Esophagus (tissue), 2 donors: ENCODE data around the gene CUBN. TPM values are rescaled to one million over a fixed set of nuclear protein-coding genes. Genes with fewer than 3 reads are reported as not detected.

Source experiments
- H3K27ac ChIP-seq, 2 donors: one replicate each; pipeline ENCODE4 v1.5.1; 2013; ENCODE audit warnings: low read depth in 2 of 2, mild to moderate bottlenecking in 2 of 2, inconsistent platforms in 1 of 2, low read length in 1 of 2, moderate library complexity in 1 of 2
- H3K27me3 ChIP-seq, 2 donors: one replicate each; pipeline ENCODE4 v1.6.1; 2013; ENCODE audit warnings: low read length in 2 of 2, control low read depth in 1 of 2, mild to moderate bottlenecking in 1 of 2; ENCODE audit not compliant: insufficient read depth in 2 of 2, control insufficient read depth in 1 of 2
- H3K36me3 ChIP-seq, 2 donors: one replicate each; pipeline ENCODE4 v1.6.1; 2013; ENCODE audit warnings: low read length in 1 of 2; ENCODE audit not compliant: control insufficient read depth in 2 of 2, insufficient read depth in 2 of 2
- H3K4me1 ChIP-seq, 2 donors: one replicate each; pipeline ENCODE4 v1.6.1; 2013; ENCODE audit warnings: low read length in 1 of 2; ENCODE audit not compliant: control insufficient read depth in 2 of 2, insufficient read depth in 2 of 2
- H3K4me3 ChIP-seq, 2 donors: one replicate each; pipeline ENCODE4 v1.5.1; 2013; ENCODE audit warnings: low read length in 2 of 2, mild to moderate bottlenecking in 2 of 2, low read depth in 1 of 2, moderate library complexity in 1 of 2
- H3K9me3 ChIP-seq, 2 donors: one replicate each; pipeline ENCODE4 v1.6.1; 2013; ENCODE audit warnings: mild to moderate bottlenecking in 2 of 2, low read depth in 1 of 2, low read length in 1 of 2, moderate library complexity in 1 of 2; ENCODE audit not compliant: control insufficient read depth in 2 of 2, insufficient read depth in 1 of 2
- WGBS, 2 donors: extraction: QIAGEN DNeasy Blood & Tissue Kit; methylation state at CpG; one replicate each; pipeline ENCODE4 v1.1.7; 2013; 5-methylcytosine and 5-hydroxymethylcytosine counted together
- polyA plus RNA-seq, 2 donors: library from polyadenylated mRNA; stranded (reverse); fragments of 200-250 nt; gene quantifications; one replicate each; pipeline ENCODE4 v1.2.3, GENCODE V29; 2013
- donor health status: healthy with polysubstance abuse.
- donor health status: Bipolar disorder and iron deficiency.

CUBN gene
- polyA plus RNA-seq, 2 donors: 0.16 to 0.22 TPM

DNA sequence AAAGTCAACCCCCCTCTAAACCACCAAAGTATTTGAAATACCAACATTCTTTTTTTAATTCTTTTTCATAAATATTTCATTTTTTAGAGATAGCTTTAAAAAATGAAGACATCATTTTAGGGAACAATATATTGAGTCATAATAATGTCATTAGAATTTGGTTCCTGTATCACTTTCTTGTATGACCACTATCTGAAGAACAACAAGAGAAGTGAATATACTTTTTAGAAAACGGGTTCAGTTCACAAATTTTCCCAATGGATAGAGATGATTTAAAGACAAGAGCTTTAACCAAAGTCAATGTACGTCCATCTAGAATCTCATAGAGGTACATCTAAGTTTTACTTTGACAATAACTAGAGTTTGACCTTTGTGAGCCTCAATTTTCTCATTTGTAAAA is 48.2 kb downstream of the CUBN start:
- WGBS, 2 donors: 83 to 92% methylated on average over 2 of the region's 2 CpGs
- Histone ChIP-seq H3K4me1 (no peaks in the 10 kb centered on the region), H3K9me3 (no peaks in the 10 kb centered on the region), H3K4me3 (no peak overlapping the region), H3K27ac (no peak overlapping the region), H3K27me3 (no peaks in the 10 kb centered on the region), H3K36me3 (no peaks in the 10 kb centered on the region)

DNA sequence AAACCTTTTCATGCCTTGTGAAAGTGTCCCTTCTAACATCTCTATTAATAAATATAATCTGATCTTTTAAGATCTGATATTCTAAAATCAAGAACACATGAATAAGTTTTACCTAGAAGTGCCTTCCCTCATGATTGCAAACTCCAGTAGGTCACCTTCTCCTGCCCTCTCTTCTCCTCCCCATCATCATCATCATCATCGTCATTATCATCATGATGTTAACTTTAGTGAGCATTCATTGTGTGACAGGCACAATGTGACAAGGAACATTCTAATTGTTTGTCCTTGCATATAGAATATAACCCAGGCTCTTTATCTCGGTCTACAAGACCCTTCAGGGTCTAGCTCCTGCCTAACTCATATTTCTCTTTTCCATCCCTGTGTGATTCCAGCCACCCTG is 51.7 kb downstream of the CUBN start:
- Histone ChIP-seq H3K9me3 (no peaks in the 10 kb centered on the region), H3K27me3 (no peaks in the 10 kb centered on the region), H3K36me3 (no peaks in the 10 kb centered on the region), H3K4me3 (no peak overlapping the region), H3K4me1 (no peaks in the 10 kb centered on the region), H3K27ac (no peak overlapping the region)
- 90 to 95% methylated on average over 2 of the region's 2 CpGs for WGBS, 2 donors

DNA sequence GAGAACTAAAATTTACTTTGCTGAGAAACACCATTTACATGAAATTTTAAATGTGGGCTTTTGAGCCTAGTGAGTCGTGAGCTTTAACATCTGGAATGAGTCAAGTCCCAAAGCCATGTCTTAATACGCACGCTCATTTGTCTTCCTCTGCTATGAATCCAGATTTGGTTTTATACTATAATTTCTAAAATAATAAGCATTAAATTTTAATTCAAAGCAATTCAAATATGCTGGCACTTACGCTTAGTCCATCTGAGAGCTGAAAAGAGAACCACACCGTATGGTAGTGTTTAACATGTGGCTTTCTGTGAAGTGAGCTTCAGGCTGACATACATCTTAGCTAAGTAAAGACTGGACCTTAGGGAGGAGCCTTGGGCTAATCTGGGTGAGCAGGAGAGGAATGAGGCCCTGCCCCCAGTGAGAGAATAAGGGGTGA is 52.2 kb downstream of the CUBN start:
- Histone ChIP-seq H3K4me1 (no peaks in the 10 kb centered on the region), H3K36me3 (no peaks in the 10 kb centered on the region), H3K27ac (no peak overlapping the region), H3K9me3 (no peaks in the 10 kb centered on the region), H3K27me3 (no peaks in the 10 kb centered on the region), H3K4me3 (no peak overlapping the region)
- 78 to 89% methylated on average over 5 of the region's 5 CpGs for WGBS, 2 donors

DNA sequence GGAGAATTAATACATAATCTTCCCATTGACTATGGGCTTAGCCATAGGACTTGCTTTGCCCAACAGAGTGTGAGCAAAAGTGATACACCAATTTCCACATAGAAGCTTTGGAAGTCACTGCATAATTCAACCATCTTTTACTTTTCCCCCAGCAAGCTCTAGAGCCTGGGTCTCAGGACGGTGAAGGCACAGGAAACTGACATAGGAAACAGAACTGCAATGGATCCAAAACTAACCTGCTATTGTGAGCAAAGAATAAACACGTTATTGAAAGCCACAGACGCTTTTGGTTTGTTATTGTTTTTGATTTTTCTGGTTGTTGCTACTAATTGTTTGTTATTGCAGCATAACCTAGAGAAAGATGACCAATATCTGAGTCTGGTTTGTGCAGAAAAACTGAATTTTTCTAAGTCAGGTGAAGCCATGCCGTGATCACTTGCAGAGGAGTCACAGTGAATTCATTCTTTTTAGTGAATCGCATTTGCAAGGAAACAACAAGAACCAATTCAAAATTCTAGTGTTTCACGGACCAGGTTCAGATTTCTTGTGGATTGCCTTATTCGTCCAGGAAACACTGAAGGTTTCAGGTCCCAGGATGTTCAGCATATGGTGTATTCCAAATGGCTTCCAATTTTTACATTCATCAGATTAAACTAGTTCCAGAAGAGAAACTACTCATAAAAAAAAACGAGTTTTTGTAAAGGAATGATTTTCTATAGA is 52.8 kb downstream of the CUBN start:
- 74 to 77% methylated on average over 8 of the region's 8 CpGs for WGBS, 2 donors

DNA sequence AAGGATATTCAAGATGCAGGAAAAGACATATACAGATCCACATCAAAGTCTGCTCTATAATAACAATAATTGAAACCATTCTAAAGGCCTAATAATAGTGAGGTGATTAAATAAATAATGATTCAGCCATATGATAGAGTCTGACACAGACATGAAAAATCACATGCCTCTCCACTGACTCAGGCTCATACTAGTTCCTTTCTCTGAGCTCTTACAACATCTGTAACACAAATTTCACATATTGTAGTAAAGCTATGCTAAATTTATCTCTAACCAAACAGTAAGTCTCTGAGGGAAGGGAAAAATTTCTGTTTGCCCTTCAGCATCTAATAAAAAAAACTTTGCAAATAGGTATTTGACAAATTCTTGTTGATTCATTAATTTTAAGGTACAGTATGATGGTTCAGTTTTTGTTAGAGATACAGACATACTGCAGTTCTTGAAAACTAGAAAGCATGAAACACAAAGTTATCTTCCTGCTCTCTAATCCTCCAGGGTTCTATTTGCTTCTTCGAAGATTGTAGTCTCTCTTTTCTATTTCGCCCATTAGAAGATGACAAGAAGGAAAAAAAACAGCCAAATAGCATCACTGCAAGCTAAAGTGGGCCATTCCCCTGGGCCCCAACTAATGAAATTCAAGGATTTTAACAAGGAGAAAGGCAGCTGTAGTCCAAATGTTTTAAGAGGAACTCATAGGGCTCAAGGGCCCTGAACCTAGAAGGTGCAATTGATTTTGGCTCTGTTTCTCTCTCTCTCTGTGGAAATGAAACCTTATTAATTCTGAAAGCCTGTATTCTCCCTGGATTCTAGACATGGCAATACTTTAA is 53.9 kb downstream of the CUBN start:
- no peaks in the 10 kb centered on the region for H3K36me3 ChIP-seq
- WGBS, 2 donors: 72 to 76% methylated on average over 2 of the region's 2 CpGs
- no peaks in the 10 kb centered on the region for H3K27me3 ChIP-seq
- H3K9me3 ChIP-seq: no peaks in the 10 kb centered on the region
- H3K27ac ChIP-seq: no peak overlapping the region
- H3K4me1 ChIP-seq: no peaks in the 10 kb centered on the region
- no peak overlapping the region for H3K4me3 ChIP-seq

More for the DNA sequence above, 52.8 kb downstream of the CUBN start:
- Histone ChIP-seq H3K4me3 (no peak overlapping the region), H3K4me1 (no peaks in the 10 kb centered on the region), H3K9me3 (no peaks in the 10 kb centered on the region), H3K27me3 (no peaks in the 10 kb centered on the region), H3K36me3 (no peaks in the 10 kb centered on the region), H3K27ac (no peak overlapping the region)

DNA sequence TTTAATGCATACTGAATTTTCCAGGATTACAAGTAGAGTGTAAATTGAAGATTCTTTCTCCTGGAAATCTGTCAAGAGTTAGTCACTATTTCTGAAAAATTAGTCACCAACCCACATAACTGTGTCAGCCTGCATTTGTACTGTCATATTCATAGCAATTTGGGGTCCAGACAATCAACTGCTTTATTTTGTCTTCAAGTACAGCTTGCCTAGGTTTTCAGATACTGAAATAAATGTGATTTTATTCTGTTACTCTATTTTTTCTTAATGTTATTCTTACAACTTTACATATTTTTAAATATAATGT is 55.1 kb downstream of the CUBN start:
- no peak overlapping the region for H3K27ac ChIP-seq
- H3K36me3 ChIP-seq: no peaks in the 10 kb centered on the region

DNA sequence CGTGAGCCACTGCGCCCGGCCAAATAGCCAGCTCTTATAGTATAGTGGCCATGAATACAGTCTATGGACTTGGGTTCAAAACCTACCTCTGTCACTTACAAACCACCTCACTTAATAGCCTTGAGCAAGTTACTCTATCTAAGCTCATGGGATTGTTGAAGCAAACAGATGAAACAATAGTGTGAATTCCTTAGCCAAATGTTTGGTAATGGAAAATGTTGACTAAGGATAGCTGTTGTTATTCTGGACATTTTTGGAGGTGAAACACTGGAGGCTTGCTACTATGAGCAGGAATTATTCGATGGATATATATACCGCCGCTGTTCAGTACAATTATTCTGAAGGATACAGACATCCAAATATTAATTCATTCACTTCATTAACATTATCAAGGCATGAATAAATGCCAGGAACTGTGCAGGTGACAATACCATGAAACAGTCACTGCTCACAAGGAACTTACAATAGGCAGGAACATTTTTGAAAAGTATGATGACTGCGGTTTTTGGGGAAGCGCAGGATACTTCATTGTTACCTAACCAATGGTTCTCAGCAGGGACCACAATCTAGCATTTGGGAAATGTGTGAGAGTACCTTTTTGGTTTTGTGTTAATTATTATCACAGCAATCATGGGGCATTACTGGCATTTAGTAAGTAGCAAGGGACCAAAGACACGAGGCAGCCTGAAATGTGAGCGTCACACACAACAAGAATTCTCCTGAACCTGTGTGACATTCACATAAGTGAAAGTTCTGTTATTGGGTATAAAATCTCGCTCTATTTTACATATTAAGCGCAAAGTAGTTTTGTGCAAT is 55.7 kb downstream of the CUBN start:
- Histone ChIP-seq H3K4me3 (no peak overlapping the region), H3K27ac (no peak overlapping the region), H3K27me3 (no peaks in the 10 kb centered on the region), H3K9me3 (no peaks in the 10 kb centered on the region), H3K36me3 (no peaks in the 10 kb centered on the region), H3K4me1 (no peaks in the 10 kb centered on the region)
- WGBS, 2 donors: 94 to 95% methylated on average over 12 of the region's 12 CpGs

More for the DNA sequence above, 55.1 kb downstream of the CUBN start:
- Histone ChIP-seq H3K27me3 (no peaks in the 10 kb centered on the region), H3K4me3 (no peak overlapping the region), H3K9me3 (no peaks in the 10 kb centered on the region), H3K4me1 (no peaks in the 10 kb centered on the region)

DNA sequence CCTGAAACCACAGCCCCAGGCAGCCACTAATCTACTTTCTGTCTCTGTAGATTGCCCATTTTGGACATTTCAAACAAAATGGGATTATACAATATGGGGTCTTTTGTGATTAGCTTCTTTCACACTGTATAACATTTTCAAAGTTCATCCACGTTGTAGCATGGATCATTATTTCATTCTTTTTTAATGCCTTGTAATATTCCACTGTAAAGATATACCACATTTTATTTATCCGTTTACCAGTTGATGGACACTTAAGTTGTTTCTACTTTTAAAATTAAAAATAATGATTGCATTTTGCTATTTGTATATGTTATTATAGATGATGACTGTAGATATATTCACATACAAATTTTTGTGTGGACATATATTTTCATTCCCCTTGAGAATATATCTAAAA is 60.7 kb downstream of the CUBN start:
- H3K27me3 ChIP-seq: no peaks in the 10 kb centered on the region
- no peaks in the 10 kb centered on the region for H3K36me3 ChIP-seq
- H3K4me3 ChIP-seq: no peak overlapping the region
- H3K9me3 ChIP-seq: no peaks in the 10 kb centered on the region
- WGBS, 2 donors: 87 to 92% methylated on average over 2 of the region's 2 CpGs
- no peaks in the 10 kb centered on the region for H3K4me1 ChIP-seq
- no peak overlapping the region for H3K27ac ChIP-seq

DNA sequence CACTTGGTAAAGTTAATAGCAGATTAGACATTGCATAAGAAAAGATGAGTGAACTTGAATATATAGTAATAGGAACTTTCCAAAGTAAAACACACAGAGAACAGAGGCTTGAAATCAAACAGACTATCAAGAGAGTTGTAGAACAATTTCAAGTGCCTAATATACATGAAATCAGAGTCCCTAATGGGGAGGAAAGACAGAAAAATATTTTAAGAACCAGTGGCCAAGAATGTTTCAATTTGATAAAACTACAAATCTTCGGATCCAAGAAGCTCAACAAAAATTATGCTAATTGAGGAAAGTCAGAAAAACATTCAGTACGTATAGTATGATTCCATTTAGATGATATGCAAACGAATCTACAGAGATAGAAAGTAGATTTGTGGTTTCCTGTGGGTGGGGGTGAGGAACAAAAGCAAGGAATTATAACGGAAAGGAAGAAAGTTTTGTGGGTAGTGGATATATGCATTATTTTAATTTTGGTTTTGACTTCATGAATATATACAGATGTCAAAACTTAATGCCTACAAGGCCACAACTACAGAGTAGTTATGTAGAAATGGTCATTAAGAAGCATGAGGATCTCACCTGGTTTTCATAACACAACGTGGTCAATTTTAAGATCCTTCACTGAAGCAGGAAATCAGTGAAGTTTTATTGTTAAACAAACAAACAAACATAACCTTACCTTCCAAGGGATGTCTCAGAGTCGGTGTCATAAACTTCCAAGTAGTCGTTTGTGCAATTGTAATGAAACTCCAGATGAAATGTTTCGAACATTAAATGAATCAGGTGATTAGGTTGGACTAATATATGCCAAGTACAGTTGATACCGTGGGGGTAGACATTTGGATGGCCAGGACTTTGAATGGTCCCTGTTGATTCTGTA is 62.0 kb downstream of the CUBN start:
- Histone ChIP-seq H3K9me3 (no peaks in the 10 kb centered on the region), H3K27me3 (no peaks in the 10 kb centered on the region), H3K36me3 (no peaks in the 10 kb centered on the region), H3K27ac (no peak overlapping the region), H3K4me1 (no peaks in the 10 kb centered on the region), H3K4me3 (no peak overlapping the region)
- WGBS, 2 donors: 68 to 72% methylated on average over 9 of the region's 9 CpGs
